ENCODE data around the gene MIS18BP1.

GRCh38 chr14:45246691-45247090, 6.3 kb downstream of the MIS18BP1 start:
- TF ChIP-seq CTCF (conservative IDR thresholded peaks at IDR 0.05) (no peak), EZH2 (IDR thresholded peaks at IDR 0.05; ENCODE audit: low read depth) (no peak)
